Left renal cortex interstitium (tissue), 4 donors: Measurements from ENCODE around the gene METAP1. TPM values are rescaled to one million over a fixed set of nuclear protein-coding genes. Genes with fewer than 3 reads are reported as not detected.
"Not testable (repeated sequence)": the region's sequence is repeated elsewhere in the genome, so short reads cannot be mapped to it uniquely, and the experiment has no call there.

ENCODE experiments used
- DNase-seq, 4 donors: peaks; one replicate each; pipeline ENCODE4 v3.0.0-alpha.2; 2013; ENCODE audit warnings: low read depth in 4 of 4, low spot score in 2 of 4, missing footprints in 1 of 4
- polyA plus RNA-seq, 4 donors: library from polyadenylated mRNA; unstranded; fragments of 120-200 nt; gene quantifications; one replicate each; pipeline ENCODE4 v1.2.1, GENCODE V29; 2013; ENCODE audit not compliant: insufficient read length in 4 of 4

The METAP1 gene
- polyA plus RNA-seq, 4 donors: 60.3 to 74.4 (median 67.2) TPM

DNA sequence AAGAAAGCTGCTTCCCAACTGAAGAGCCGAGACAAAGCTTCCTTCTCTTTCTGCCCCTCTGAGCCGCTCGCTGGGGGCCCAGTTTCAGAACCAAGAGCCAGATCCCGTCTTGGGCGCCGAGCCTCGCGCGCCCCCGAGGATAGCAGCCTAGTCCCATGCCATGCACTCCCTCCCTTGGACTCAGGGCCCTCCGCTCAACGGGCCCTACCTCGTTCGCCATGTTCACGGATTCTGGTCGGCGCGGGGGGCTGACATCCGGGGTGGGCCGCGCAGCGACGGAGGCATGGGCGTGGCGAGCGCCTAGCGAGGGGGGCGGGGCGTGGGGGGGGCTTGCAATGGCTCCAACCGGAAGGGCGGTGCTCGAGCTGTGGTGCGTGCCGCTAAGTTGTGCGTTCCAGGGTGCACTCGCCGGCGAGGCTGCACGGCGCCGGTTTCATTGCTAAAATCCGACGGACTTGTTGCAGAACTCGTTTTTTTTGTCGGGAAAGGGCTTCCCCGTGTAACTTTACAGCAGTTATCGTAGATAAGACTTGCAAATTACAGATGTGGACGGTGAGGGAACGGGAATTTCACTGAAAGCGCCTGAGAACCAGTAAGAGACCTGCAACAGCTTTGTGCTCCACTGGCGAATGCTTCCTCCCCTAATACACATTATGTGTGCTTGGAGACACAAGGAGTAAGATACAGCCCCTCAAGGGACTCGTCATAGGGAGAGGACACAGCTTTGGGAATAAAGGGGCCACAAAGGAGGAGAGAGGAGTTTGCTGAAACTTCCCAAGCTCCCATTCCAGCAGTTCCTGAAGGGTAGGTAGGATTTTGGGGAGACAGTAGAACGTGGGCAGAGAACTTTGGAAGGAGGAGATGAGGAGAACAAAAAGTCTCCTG, 93.2 kb downstream of the METAP1 start, which contains the start of gene ADH5:
TSS of gene ADH5 (minus strand) at position 308 of the 885 bp plus-strand sequence. CDS start at position 220, 88 bp downstream.
- peak; percentile 66 to 92 (median 74) for DNase-seq

DNA sequence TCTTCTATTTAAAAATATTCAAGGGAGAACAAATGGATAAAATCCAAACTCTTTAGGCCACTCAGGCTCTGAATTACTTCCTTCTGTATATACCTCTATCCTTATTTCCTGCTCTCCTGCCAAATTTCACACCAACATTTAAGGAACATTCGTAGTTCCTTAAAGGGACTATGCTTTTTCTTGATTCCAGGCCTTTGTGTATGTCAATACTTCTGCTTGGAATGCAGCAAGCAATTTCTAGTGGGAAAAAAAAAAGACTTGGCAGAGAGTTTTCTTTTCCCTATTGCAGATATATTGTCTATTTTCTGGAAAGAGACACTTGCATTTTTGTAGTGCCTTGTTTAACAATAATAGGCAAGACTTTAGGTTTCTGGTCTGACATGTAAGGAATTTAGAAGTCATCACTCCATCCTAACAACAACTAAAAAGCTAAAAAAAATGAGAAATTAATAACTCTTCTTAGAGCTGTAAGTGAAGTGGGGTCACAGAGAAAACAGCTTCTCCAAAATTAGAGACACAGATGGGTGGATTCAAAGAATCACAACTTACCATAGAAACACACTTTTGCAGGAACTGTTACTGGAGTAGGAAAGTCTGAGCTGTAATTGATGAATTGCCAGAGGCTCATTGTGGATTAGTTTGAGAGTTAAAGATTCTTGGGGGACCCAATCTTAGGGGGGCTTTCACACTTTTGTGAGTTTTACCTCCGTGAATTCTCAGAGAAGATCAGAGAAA, 95.1 kb downstream of the METAP1 start:
- DNase-seq: no peak

DNA sequence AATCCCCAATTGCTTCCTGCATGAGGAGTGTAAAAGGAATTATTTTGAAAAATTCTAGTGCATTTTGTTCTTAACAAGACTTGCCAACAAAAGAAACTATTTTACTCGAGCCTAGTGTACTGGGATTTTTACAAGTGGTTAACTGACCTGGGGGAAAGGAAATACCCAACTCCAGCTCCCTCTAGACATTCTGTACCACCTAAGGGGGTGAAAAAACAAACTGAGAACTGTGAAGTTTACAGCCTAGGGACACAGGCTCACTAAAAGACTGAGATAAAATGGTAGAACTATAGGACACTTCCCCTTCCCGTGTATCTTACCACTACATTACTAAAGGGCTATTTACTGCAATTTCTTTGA, 95.7 kb downstream of the METAP1 start:
- DNase-seq: no peak

- not testable (repeated sequence) for DNase-seq
These were observed 96.3 kb downstream of the METAP1 start for GRCh38 chr4:99091841-99092240.

GRCh38 chr4:99099311-99099710, 103.8 kb downstream of the METAP1 start:
- no peak for DNase-seq

DNA sequence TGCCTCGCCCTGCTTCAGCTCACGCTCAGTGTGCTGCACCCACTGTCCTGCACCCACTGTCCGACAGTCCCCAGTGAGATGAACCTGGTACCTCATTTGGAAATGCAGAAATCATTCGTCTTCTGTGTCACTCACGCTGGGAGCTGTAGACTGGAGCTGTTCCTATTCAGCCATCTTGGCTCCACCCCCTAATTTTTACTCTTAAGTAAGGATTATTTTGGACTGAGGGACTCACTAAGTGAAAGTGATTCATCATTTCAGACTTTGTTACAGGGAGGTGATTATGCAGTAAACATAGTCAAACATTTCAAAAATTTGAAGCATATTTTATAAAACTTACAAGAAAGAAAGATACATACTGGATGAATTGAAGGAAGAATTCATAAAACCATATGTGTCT, 104.3 kb downstream of the METAP1 start:
- not testable (repeated sequence) for DNase-seq

DNA sequence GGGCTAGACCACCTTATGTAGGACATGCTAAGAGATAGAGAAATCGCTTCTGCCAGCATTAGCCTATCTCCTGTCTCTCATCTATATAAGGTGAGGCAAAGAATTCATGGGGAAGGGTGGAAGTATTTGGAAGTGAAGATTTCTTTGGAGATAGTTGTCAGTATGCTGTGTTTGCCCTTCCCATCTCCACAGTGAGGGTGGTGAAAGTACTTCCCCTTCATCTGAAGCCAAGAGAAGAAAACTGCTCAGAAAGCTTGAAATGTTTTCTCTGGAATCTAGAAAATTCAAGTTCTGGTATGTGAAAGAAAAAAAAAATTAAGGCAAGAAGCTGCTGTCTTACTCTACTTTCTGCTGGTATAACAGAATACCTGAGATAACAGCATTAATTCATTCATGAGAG, 105.4 kb downstream of the METAP1 start:
- no peak for DNase-seq

DNA sequence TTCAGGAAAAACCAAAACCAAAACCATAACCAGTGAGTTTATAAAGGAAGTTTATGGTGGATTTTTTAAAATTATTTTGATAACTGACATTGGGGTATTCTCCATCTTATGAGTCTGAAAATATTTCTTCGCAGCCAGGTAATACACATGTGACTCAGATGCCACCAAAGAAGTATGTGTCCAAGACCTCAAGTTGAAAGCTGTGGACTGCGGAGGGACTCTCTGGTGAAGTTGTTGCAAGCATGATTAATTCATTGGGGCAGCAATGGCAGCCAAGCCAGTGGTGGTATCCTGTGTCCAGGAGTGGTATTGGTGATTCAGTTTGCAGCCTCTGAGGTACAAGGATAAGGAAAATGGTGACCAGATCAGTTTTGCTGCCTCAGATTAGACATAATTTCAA, 107.1 kb downstream of the METAP1 start:
- no peak for DNase-seq

DNA sequence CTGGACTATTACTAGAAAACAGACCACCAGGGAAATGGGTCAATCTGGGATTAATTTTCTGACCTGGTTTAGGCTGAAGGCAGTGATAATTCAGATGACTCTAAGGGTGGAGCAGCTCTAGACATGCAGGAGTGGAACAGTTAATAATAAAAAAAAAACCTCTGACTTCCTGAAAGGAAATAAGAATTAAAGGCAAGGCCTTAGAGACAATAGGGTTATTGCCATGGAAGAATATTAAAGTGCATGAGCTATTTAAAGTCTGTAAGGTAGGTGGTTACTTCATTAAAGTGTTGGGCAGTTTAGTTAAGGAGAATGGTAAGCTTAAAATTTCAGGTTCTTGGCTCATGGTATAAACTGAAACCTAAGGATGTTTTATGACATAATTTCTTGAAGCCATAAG, 107.6 kb downstream of the METAP1 start:
- DNase-seq: no peak

DNA sequence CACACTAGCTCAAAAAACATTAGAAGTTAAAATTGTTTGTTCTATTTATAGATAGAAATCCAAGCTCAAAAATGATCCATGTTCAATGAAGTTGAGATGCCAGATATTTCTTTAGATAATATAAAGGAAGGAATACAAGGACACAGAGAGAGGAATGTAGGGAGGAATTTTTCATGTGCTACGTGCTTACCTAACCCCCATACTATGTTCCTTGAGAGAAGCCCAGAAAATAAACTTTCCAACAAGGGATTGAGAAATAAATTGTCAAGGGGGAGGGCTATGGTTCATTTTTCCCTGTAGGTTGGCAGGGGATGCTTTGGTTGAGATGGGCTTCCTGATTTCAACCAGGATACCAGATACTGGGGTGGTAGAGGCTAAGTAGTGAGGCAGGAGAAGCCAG, 108.6 kb downstream of the METAP1 start:
- no peak for DNase-seq

- DNase-seq: not testable (repeated sequence)
These were observed 113.8 kb downstream of the METAP1 start for GRCh38 chr4:99109286-99109685.

Other genes with a start within 250 kb of the METAP1 start
- gene EIF4E, start 66.6 kb upstream of the METAP1 start, polyA plus RNA-seq: 100 to 1,000 TPM; 108 to 150 (median 123) TPM
- gene ADH5, start 93.1 kb downstream of the METAP1 start, polyA plus RNA-seq: 100 to 1,000 TPM; 231 to 314 (median 236) TPM
- 1 to 10 TPM in 2 of 4 donors, under 1 TPM in 2; 0.43 to 1.4 (median 0.92) TPM for gene ADH4, start 148.6 kb downstream of the METAP1 start, polyA plus RNA-seq
- gene ADH6, start 223.5 kb downstream of the METAP1 start, polyA plus RNA-seq: 10 to 100 TPM; 16.0 to 34.3 (median 28.4) TPM